ENCODE measurements around the gene PLD2.

GRCh38 chr17:4833178-4833940, 26.4 kb downstream of the PLD2 start, which contains the start of gene MINK1:
- no peak for TF ChIP-seq CTCF (conservative IDR thresholded peaks at IDR 0.05; ENCODE audit: low read depth, low read length)
- TF ChIP-seq EZH2 (IDR thresholded peaks at IDR 0.05; ENCODE audit: low read length, unreplicated experiment) = no peak
